Amygdala (tissue), 56 donors: ENCODE measurements around the gene PRKCH.

Source experiments
- DNase-seq, 56 donors: peaks; one replicate each; lab custom pipeline; 2025; lab: John Stamatoyannopoulos, UW

Gene PRKCH

DNA sequence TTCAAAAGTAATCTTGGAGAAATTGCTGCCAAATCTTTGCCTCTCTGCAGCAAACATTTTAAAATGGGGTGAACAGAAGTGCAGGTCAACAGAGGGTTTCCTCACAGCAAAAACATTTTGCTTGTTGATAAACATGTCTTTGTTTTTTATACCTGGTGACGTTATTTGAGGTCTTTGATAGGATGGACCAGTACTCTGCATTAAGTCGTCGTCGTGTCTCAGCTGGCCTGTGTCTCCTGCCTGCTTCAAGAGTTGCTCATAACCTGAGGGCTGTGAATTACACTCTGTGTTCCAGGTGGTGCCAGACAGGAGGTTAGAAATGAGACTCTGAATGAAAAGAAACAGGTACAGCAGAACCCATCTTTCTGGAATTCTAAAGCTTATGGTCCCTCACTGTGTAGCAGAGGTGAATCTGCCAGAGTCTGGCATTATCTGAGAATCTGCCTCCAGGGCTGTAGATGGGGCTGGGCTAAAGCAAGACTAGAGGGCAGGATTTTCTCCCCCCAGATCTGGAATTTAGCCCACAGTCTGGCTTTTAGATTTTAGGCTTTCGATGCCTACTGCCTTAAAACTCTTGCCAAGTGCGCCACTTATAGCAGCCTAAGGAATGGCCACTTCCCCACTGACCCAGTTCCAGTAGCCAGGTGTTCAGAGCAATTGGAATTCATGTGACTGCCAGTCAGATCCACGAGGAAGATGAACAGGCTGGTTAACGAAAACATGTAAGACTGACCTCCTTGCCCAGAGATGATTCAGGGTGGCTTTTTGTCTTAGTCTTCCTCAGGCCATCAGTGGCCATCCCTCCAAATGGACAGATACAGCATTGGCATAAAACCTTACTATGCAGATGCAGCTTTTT is 161.2 kb downstream of the PRKCH start:
- DNase-seq: no peak

GRCh38 chr14:61483476-61483875 is 162.1 kb downstream of the PRKCH start:
- no peak for DNase-seq

- DNase-seq: no peak
These were observed 162.7 kb downstream of the PRKCH start for GRCh38 chr14:61484031-61484430.

DNA sequence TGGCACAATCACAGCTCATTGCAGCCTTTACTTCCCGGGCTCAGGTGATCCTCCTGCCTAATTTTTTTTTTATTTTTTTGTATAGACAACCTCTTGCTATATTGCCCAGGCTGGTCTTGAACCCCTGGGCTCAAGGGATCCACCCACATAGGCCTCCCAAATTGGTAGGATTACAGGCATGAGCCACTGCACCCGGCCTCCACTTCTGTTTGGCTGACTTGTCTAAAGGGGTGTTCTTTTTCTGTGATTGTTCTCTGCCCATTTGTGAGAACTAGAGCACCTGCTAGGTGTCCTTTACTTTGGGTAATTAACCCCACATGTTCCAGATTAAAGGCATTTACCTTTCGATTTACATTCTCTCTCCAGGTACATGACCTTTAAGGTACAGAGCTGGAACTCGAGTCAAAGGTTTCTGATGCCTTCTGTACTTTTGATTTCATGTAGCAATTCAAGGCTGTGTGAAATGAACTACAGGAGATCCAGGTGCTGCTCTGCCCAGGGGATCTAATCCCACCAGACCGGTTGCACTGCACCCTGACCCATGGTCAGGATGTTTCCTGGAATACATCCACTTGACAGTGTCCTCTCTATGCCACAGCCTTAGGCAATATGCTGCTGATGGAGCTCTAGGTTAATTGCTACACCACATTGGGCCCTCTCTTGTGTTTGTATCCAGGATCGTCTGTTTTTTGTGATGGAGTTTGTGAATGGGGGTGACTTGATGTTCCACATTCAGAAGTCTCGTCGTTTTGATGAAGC is 163.6 kb downstream of the PRKCH start:
- no peak for DNase-seq

DNA sequence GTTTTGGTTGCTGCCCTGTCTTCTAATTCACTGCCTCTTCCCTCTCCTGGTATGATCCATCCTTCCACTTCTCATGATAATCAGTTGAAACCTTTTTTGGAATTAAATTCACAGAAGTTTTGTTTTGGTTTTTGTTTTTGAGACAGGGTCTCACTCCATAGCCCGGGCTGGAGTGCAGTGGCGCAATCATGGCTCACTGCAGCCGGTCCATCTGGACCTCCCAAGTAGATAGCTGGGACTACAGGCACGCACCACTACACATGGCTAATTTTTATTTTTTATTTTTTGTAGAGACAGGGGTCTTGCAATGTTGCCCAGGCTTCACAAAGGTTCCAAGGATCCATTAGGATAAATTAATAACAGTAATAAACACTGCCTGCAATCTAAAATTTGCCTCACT is 164.3 kb downstream of the PRKCH start:
- no peak for DNase-seq

GRCh38 chr14:61486930-61487495 is 165.6 kb downstream of the PRKCH start:
- no peak for DNase-seq

GRCh38 chr14:61488417-61489401 is 167.3 kb downstream of the PRKCH start:
- no peak for DNase-seq

GRCh38 chr14:61489512-61489911 is 168.1 kb downstream of the PRKCH start:
- no peak for DNase-seq

DNA sequence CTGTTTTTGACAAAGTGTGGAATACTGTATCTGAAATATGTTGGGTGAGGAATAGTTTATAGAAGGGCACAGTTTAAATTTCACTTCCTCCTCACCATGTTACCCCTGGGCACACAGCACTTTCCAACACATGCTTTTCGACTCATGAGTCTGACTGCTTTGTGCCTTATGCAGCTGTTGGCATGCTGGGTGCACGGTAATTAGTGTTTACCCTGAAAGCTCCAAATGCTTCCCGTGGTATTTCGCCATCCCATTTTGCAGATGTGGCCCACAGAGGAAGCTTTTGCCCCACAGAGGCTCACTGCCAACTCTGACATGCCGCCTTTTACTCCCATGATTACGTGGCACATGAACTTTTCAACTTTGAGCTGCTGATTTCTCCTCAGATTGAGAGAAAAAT is 168.6 kb downstream of the PRKCH start:
- peak in 5 of 56 donors; percentile 9 to 40 (median 25) for DNase-seq

- DNase-seq: no peak
These were observed 169.8 kb downstream of the PRKCH start for GRCh38 chr14:61491224-61491623.

GRCh38 chr14:61491876-61492434 is 170.6 kb downstream of the PRKCH start:
- DNase-seq: peak in 3 of 56 donors; percentile 12 to 31 (median 24)

DNA sequence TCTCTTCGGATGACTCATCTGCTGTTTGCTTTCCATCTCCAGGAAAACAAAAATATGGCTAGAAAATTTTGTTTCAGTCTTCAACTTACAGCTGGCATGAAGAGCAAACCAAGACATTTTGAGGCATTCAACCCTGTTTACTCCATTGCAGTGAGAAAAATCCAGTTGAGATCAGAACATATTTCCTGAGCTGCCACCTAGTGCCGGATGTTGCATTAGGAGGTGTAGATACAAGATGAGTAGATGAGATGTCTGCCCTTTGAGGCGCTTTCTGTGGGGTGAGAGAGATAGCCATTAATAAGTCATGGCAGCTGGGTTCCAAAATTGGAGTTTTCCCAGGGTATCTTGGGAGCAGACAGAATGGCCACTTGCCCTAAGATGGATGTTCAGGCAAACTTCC is 171.1 kb downstream of the PRKCH start:
- no peak for DNase-seq

- no peak for DNase-seq
These were observed 171.9 kb downstream of the PRKCH start for GRCh38 chr14:61493239-61493638.

- DNase-seq: no peak
These were observed 172.6 kb downstream of the PRKCH start for GRCh38 chr14:61494018-61494417.

DNA sequence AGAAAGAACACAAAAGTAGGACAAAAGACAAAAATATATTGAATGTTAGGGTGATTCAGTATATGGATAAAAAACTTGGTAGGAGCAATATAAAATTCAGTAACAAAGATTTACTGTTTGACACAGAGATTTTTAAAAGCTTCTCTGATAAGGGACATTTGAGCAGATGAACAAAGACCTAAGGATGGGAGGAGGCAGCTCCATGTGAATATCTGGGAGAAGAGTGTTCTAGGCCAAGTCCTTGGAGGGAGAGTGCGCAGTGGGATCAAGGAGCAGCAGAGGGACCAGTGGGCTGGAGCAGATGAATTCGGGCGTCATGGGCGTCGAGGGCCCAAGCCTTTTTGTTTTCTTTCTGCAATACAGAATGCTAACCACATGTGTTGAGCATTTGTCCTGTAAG is 174.4 kb downstream of the PRKCH start:
- DNase-seq: no peak

DNA sequence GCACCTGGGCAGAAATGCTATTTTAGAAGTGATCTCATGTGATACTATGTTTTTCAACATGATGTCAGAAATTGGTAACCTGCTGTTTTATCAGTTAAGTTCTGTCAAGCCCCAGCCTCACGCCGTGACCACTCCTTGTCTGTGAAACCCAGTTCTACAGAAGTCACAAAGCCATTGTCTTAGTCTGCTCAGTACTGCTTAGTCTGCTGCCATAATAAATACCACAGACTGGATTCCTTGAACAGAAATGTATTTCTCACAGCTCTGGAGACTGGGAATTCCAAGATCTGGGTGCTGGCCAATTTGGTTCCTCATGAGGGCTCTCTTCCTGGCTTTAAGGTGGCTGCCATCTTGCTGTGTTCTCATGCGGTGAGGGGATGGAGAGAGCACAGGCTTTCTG is 176.9 kb downstream of the PRKCH start:
- no peak for DNase-seq

GRCh38 chr14:61498811-61499210 is 177.4 kb downstream of the PRKCH start:
- DNase-seq: no peak

DNA sequence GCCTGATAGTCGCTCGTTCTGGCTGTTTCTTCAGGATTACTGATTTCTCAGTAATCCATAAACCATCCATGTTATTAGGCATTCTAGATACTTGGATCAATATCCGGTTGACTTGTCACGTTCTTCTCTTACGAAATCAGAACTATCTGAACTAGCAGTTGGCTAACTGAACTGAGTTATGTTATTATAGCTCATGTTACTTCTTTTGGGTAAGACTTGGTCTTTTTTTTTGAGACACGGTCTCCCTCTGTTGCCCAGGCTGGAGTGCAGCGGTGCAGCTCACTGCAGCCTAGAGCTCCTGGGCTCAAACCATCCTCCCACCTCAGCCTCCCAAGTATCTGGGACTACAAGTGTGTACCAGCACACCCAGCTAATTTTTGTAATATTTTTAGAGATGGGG is 178.6 kb downstream of the PRKCH start:
- DNase-seq: no peak

DNA sequence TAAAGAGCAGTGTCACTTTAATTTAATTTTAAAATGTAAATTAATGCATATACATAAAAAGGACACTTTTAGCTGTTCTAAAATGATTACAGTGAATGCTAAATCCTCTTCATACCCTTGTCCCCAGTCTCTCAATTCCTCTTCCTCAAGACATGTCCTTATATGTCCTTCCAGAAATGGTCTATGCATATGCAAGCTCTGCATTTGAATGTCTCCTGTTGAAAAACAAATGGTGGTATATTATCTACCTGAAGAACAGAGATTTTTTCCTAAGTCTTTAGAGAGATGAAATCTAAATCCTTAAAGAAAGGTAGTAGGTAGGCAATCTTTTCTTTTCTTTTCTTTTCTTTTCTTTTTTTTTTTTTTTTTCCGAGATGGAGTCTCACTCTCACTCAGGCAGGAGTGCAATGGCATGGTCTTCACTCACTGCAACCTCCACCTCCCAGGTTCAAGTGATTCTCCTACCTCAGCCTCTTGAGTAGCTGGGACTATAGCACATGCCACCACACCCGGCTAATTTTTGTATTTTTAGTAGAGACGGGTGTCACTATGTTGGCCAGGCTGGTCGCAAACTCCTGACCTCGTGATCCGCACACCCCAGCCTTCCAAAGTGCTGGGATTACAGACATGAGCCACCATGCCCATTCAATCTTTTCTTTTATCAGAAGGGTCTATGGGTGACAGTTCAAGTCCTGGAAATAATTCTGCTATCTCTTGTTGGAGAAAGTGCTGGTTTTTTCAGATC is 180.5 kb downstream of the PRKCH start:
- no peak for DNase-seq
